Gastroesophageal sphincter (tissue), 4 donors: ENCODE data around the gene FAM43A. TPM values are rescaled to one million over a fixed set of nuclear protein-coding genes. Genes with fewer than 3 reads are reported as not detected.

Source experiments
- ATAC-seq: fragments of 150-250 bp; one replicate; pipeline ENCODE4 v1.9.1; 2016; ENCODE audit warnings: mild to moderate bottlenecking, moderate library complexity
- H3K27ac ChIP-seq, 4 donors: fragments of 200-600 bp; sonication (generic) in 3 of 4; 1 replicate in 3 of 4; 2 replicates in 1 of 4; pipeline ENCODE4 v1.5.1; 2016 to 2019
- H3K27me3 ChIP-seq: fragments of 200-600 bp; sonication (generic); one replicate; pipeline ENCODE4 v1.5.1; 2019
- H3K36me3 ChIP-seq, 2 donors: fragments of 200-600 bp; sonication (generic); one replicate each; pipeline ENCODE4 v1.5.1; 2019; ENCODE audit warnings: control low read depth in 1 of 2
- H3K4me1 ChIP-seq, 3 donors: fragments of 200-600 bp; sonication (generic); 1 replicate in 2 of 3; 2 replicates in 1 of 3; pipeline ENCODE4 v1.5.1; 2016 to 2019; ENCODE audit warnings: control low read depth in 2 of 3
- H3K4me3 ChIP-seq, 2 donors: fragments of 200-600 bp; sonication (generic); one replicate each; pipeline ENCODE4 v1.5.1; 2019; ENCODE audit warnings: mild to moderate bottlenecking in 1 of 2, moderate library complexity in 1 of 2
- H3K9me3 ChIP-seq, 3 donors: fragments of 200-600 bp; sonication (generic); one replicate each; pipeline ENCODE4 v1.5.1; 2017 to 2019; ENCODE audit warnings: control low read depth in 2 of 3
- CTCF ChIP-seq, 4 experiments: fragments of 200-600 bp in 2 of 4; fragments of 450-650 bp in 2 of 4; sonication (generic) in 1 of 4; IDR thresholded peaks; one replicate each; pipeline ENCODE4 v1.5.1; 2017 to 2019; ENCODE audit warnings: antibody characterized with exemption in 4 of 4, mild to moderate bottlenecking in 2 of 4, moderate library complexity in 2 of 4
- EP300 ChIP-seq: sonication (generic); formaldehyde crosslinking; IDR thresholded peaks from one replicate; pipeline ENCODE4 v1.6.1; 2017; ENCODE audit warnings: antibody characterized with exemption, mild to moderate bottlenecking
- POLR2A ChIP-seq, 2 donors: fragments of 450-650 bp; IDR thresholded peaks; one replicate each; pipeline ENCODE4 v1.6.1; 2017; ENCODE audit warnings: antibody characterized with exemption in 2 of 2, mild to moderate bottlenecking in 2 of 2, moderate library complexity in 1 of 2
- POLR2AphosphoS5 ChIP-seq: sonication (generic); formaldehyde crosslinking; IDR thresholded peaks from one replicate; pipeline ENCODE4 v1.6.1; 2017; ENCODE audit warnings: antibody characterized with exemption
- WGBS, 2 donors: methylation state at CpG; one replicate each; pipeline ENCODE4 v1.1.5; 2018; ENCODE audit warnings: low coverage in 1 of 2; 5-methylcytosine and 5-hydroxymethylcytosine counted together
- small RNA-seq, 4 donors: library from RNA; depleted of rRNA; stranded (forward); fragments of <200 nt; gene quantifications; one replicate each; pipeline ENCODE3, GENCODE V24; 2016
- total RNA-seq, 4 donors: library from RNA; depleted of rRNA; stranded (reverse); fragments of >200 nt; gene quantifications; one replicate each; pipeline ENCODE4 v1.1.0, GENCODE V29; 2016

The FAM43A gene
- total RNA-seq, 4 donors from 2014 or later = 15.9 to 36.3 (median 23.8) TPM

GRCh38 chr3:194732617-194733016 is 46.9 kb downstream of the FAM43A start:
- ATAC-seq = no peak
- H3K27ac ChIP-seq = no peak overlapping the region
- no peaks in the 10 kb centered on the region for H3K36me3 ChIP-seq
- 74 to 81% methylated on average over 4 of the region's 4 CpGs for WGBS, 2 donors
- no peak for TF ChIP-seq POLR2AphosphoS5
- TF ChIP-seq POLR2A (IDR thresholded peaks at IDR 0.05) = no peak
- no peak for TF ChIP-seq CTCF (IDR thresholded peaks at IDR 0.05)
- TF ChIP-seq EP300 = no peak
- H3K4me3 ChIP-seq = no peak overlapping the region
- H3K4me1 ChIP-seq = peaks cover 0 to 8% (median 0%) of the 10 kb centered on the region in 3 donors
- H3K27me3 ChIP-seq = peaks cover 8% of the 10 kb centered on the region
- peaks cover 0 to 6% (median 0%) of the 10 kb centered on the region in 3 donors for H3K9me3 ChIP-seq

GRCh38 chr3:194736277-194736895 is 50.7 kb downstream of the FAM43A start:
- TF ChIP-seq CTCF (IDR thresholded peaks at IDR 0.05) = no peak
- WGBS, 2 donors = 62% methylated on average over 5 of the region's 6 CpGs; no CpG with 5 or more reads in 1 of the 2 donors
- H3K4me3 ChIP-seq = no peak overlapping the region
- peaks cover 0 to 32% (median 10%) of the 10 kb centered on the region in 3 donors for H3K4me1 ChIP-seq
- no peaks in the 10 kb centered on the region for H3K36me3 ChIP-seq
- H3K27ac ChIP-seq = no peak overlapping the region
- H3K9me3 ChIP-seq = peaks cover 0 to 6% (median 0%) of the 10 kb centered on the region in 3 donors
- peaks cover 8% of the 10 kb centered on the region for H3K27me3 ChIP-seq
- no peak for ATAC-seq

- Histone ChIP-seq H3K27ac (no peak overlapping the region), H3K4me1 (peaks cover 0 to 32% (median 10%) of the 10 kb centered on the region in 3 donors), H3K4me3 (no peak overlapping the region), H3K9me3 (peaks cover 0 to 6% (median 0%) of the 10 kb centered on the region in 3 donors), H3K27me3 (peaks cover 15% of the 10 kb centered on the region), H3K36me3 (no peaks in the 10 kb centered on the region)
- no peak for TF ChIP-seq POLR2A (IDR thresholded peaks at IDR 0.05)
- TF ChIP-seq POLR2AphosphoS5 = no peak
- no peak for TF ChIP-seq CTCF (IDR thresholded peaks at IDR 0.05)
- TF ChIP-seq EP300 = no peak
- ATAC-seq = no peak
- 64 to 66% methylated on average over 6 to 7 of the region's 7 CpGs for WGBS, 2 donors
Measured at GRCh38 chr3:194736896-194737600, 51.4 kb downstream of the FAM43A start.

Small RNAs within 50 kb of the gene (small RNA-seq; reads per million reads assigned to genes)
- 0 reads per million in 4 donors for gene AC046143.2

Other genes with a start within 250 kb of the FAM43A start
- gene ATP13A3, start 198.9 kb upstream of the FAM43A start, total RNA-seq = 100 to 1,000 TPM; 106 to 157 (median 128) TPM
- 1 to 10 TPM; 4.4 to 8.8 (median 7.4) TPM for gene TMEM44, start 52.5 kb upstream of the FAM43A start, total RNA-seq
- gene LSG1, start 13.7 kb upstream of the FAM43A start, total RNA-seq = 10 to 100 TPM; 23.0 to 30.3 (median 28.3) TPM